T-helper 1 cell treated with Interleukin-12 subunit alpha and Interleukin-12 subunit beta and Interleukin-4 antibody, amounts not matched to agents 30 μg/mL and 1 μg/mL, for 36 hours (primary cell): ENCODE measurements around the gene CNTFR.
"Not testable (repeated sequence)": the region's sequence is repeated elsewhere in the genome, so short reads cannot be mapped to it uniquely, and the experiment has no call there.

Experiments
- H3K27ac Mint-ChIP-seq: one replicate; pipeline ENCODE4 v1.8.0; 2021; ENCODE audit warnings: mild to moderate bottlenecking, mixed read lengths
- H3K27me3 Mint-ChIP-seq: one replicate; pipeline ENCODE4 v1.8.0; 2021; ENCODE audit warnings: low read depth, mixed read lengths
- H3K36me3 Mint-ChIP-seq: one replicate; pipeline ENCODE4 v1.8.0; 2021; ENCODE audit warnings: low read depth, mixed read lengths
- H3K4me1 Mint-ChIP-seq: one replicate; pipeline ENCODE4 v1.8.0; 2021; ENCODE audit warnings: low read depth, mixed read lengths
- H3K4me3 Mint-ChIP-seq: one replicate; pipeline ENCODE4 v1.8.0; 2021; ENCODE audit warnings: mild to moderate bottlenecking, moderate library complexity, mixed read lengths
- H3K9me3 Mint-ChIP-seq: one replicate; pipeline ENCODE4 v1.8.0; 2021; ENCODE audit warnings: mixed read lengths

Gene CNTFR, protein sequence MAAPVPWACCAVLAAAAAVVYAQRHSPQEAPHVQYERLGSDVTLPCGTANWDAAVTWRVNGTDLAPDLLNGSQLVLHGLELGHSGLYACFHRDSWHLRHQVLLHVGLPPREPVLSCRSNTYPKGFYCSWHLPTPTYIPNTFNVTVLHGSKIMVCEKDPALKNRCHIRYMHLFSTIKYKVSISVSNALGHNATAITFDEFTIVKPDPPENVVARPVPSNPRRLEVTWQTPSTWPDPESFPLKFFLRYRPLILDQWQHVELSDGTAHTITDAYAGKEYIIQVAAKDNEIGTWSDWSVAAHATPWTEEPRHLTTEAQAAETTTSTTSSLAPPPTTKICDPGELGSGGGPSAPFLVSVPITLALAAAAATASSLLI

GRCh38 chr9:34589636-34590380, at the start of gene CNTFR:
CNTFR (minus strand) TSS chr9:34589724; CDS start chr9:34568981, 20,743 bp downstream.
- Mint-ChIP-seq H3K9me3 (no peaks in the 10 kb centered on the region), H3K4me3 (peak within 1 kb of the TSS; percentile 37), H3K27ac (peak within 1 kb of the TSS; percentile 36), H3K27me3 (peaks cover 86% of the 10 kb centered on the region), H3K36me3 (no peaks in the 10 kb centered on the region), H3K4me1 (peaks cover 17% of the 10 kb centered on the region)

GRCh38 chr9:34639322-34639721, 49.8 kb upstream of the CNTFR start:
- not testable (repeated sequence) for H3K4me3 Mint-ChIP-seq, H3K27ac Mint-ChIP-seq, H3K27me3 Mint-ChIP-seq, H3K36me3 Mint-ChIP-seq, H3K9me3 Mint-ChIP-seq
- peaks cover 18% of the 10 kb centered on the region for H3K4me1 Mint-ChIP-seq

GRCh38 chr9:34638138-34638445, 48.6 kb upstream of the CNTFR start:
- no peaks in the 10 kb centered on the region for H3K27me3 Mint-ChIP-seq
- peaks cover 21% of the 10 kb centered on the region for H3K4me1 Mint-ChIP-seq
- H3K36me3 Mint-ChIP-seq: peaks cover 9% of the 10 kb centered on the region
- H3K9me3 Mint-ChIP-seq: no peaks in the 10 kb centered on the region
- H3K27ac Mint-ChIP-seq: peak overlapping the region; percentile 89
- peak overlapping the region; percentile 86 for H3K4me3 Mint-ChIP-seq

GRCh38 chr9:34637356-34638137, 48.0 kb upstream of the CNTFR start, which contains the start of gene SIGMAR1:
SIGMAR1 (minus strand) TSS chr9:34637787; CDS start chr9:34637697, 90 bp downstream.
- Mint-ChIP-seq H3K9me3 (no peaks in the 10 kb centered on the region), H3K36me3 (peaks cover 9% of the 10 kb centered on the region), H3K27ac (peak within 1 kb of the TSS; percentile 89), H3K4me3 (peak within 1 kb of the TSS; percentile 86), H3K27me3 (no peaks in the 10 kb centered on the region), H3K4me1 (peaks cover 21% of the 10 kb centered on the region)

DNA sequence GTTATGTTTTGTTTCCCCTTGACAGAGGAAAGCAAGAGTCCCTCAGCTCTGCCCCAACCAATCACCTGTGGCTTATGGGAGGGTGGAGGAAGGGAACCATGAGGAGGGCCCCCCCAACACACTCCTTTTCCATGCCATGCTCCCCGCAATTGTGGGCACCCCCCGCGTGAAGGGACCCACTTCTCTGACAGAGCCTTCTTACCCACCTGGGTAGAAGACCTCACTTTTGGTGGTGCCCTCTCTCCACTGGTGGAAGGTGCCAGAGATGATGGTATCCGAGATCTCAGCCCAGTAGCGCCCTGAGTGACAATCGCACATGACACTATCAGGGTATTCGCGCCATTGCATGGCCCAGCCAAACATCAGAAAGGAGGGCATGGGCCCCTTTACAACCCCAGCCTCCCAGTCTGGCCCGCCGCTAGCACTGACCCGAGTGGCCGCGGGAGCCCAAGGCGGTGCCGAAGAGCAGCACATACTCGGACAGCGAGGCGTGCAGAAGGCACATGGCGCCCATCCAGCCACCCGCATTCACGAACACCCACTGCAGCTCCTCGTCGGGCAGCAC, 47.3 kb upstream of the CNTFR start:
- Mint-ChIP-seq H3K27me3 (no peaks in the 10 kb centered on the region), H3K4me1 (peaks cover 21% of the 10 kb centered on the region), H3K4me3 (peak overlapping the region; percentile 86), H3K36me3 (peaks cover 9% of the 10 kb centered on the region), H3K9me3 (no peaks in the 10 kb centered on the region), H3K27ac (peak overlapping the region; percentile 83)

DNA sequence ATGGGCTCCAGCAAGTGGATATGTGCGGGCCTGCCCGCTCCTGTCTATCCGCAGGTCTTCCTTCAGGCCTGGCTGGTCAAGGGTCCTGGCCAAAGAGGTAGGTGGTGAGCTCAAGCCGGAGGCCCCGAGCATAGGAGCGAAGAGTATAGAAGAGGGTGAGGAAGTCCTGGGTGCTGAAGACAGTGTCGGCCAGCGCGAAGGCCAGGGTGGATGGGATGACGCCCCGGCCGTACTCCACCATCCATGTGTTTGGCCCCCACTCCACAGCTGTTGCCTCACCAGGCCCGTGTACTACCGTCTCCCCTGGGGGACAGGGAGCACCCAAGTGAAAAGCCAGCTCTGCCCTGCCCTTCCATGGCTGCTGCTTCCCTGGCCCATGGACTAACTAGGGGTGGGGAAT, 46.0 kb upstream of the CNTFR start:
- Mint-ChIP-seq H3K36me3 (peaks cover 9% of the 10 kb centered on the region), H3K9me3 (no peaks in the 10 kb centered on the region), H3K27ac (peak overlapping the region; percentile 43), H3K4me1 (peaks cover 21% of the 10 kb centered on the region), H3K4me3 (peak overlapping the region; percentile 68), H3K27me3 (peaks cover 11% of the 10 kb centered on the region)

GRCh38 chr9:34634551-34635248, 45.2 kb upstream of the CNTFR start:
- Mint-ChIP-seq H3K9me3 (no peaks in the 10 kb centered on the region), H3K36me3 (peaks cover 11% of the 10 kb centered on the region), H3K4me3 (no peak overlapping the region), H3K4me1 (peaks cover 23% of the 10 kb centered on the region), H3K27me3 (peaks cover 19% of the 10 kb centered on the region), H3K27ac (no peak overlapping the region)

DNA sequence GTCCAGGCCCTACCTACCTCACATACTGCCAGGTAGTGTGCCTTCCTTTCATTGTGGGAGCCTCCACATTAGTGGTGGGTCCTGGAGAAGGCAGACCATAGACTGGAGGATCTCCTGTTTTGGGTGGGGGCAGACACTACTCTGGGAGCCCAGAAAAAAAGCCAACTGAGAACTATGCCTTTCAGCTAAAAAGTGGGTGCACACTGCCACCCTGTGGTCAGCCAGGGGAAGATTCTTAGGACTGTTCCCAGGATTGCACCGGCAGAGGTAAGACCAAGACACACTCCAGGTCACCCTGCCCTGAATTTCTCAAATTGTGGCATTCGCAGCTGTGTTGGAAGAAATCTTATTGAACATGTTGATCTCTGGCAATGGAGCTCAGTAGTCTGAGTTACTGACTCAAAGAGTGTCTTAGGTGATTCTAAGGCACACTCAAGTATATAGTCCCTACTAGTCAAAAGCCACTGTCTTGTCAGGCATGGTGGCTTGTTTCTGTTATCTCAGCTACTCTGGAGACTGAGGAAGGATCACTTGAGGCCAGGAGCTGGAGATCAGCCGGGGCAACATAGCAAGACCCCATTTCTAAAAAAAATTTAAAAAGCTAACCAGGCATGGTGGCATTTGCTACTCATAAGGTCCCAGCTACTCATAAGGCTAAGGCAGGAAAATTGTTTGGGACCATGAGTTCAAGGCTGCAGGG, 44.5 kb upstream of the CNTFR start:
- Mint-ChIP-seq H3K4me1 (peaks cover 26% of the 10 kb centered on the region), H3K4me3 (no peak overlapping the region), H3K27ac (no peak overlapping the region), H3K9me3 (no peaks in the 10 kb centered on the region), H3K27me3 (peaks cover 26% of the 10 kb centered on the region), H3K36me3 (peaks cover 11% of the 10 kb centered on the region)

DNA sequence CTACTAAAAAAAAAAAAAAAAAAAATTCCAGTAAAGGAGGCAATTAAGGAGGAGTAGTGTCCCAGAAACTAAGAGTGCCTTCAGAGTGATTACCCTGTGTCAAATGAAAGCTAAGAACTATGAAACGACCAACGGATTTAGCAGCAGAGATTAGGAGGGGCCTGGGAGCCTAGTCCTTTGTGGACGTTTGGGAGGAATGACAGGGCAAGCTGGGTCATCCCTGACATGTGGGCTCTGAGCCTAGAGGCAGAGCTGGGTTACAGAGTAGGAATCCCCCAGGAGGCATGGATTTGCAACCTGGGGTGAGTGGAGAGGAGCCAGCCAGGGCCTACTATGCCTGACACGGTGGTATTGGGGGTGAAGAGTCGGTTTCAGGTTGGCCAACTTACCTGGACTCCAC, 43.6 kb upstream of the CNTFR start:
- H3K27ac Mint-ChIP-seq: no peak overlapping the region
- H3K9me3 Mint-ChIP-seq: no peaks in the 10 kb centered on the region
- no peak overlapping the region for H3K4me3 Mint-ChIP-seq
- peaks cover 12% of the 10 kb centered on the region for H3K36me3 Mint-ChIP-seq
- peaks cover 32% of the 10 kb centered on the region for H3K27me3 Mint-ChIP-seq
- H3K4me1 Mint-ChIP-seq: peaks cover 23% of the 10 kb centered on the region

GRCh38 chr9:34630402-34631154, 41.1 kb upstream of the CNTFR start:
- peak overlapping the region; percentile 10 for H3K4me3 Mint-ChIP-seq
- no peak overlapping the region for H3K27ac Mint-ChIP-seq
- peaks cover 14% of the 10 kb centered on the region for H3K4me1 Mint-ChIP-seq
- no peaks in the 10 kb centered on the region for H3K9me3 Mint-ChIP-seq
- peaks cover 10% of the 10 kb centered on the region for H3K36me3 Mint-ChIP-seq
- peaks cover 56% of the 10 kb centered on the region for H3K27me3 Mint-ChIP-seq

DNA sequence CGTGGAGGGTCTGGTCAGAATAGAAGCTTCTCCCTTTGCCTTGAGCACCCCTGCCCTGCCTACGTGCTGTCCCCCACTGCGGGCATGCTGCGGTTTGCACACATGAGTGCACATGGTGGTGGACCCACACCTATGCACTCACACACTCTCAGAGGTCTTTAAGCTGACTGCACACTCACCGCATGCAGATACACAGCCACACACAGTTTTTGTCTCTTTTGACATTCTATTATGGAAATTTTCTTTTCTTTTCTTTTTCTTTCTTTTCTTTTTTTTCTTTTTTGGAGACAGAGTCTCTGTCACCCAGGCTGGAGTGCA, 39.9 kb upstream of the CNTFR start:
- peaks cover 14% of the 10 kb centered on the region for H3K4me1 Mint-ChIP-seq
- peaks cover 64% of the 10 kb centered on the region for H3K27me3 Mint-ChIP-seq
- H3K27ac Mint-ChIP-seq: no peak overlapping the region
- H3K36me3 Mint-ChIP-seq: peaks cover 6% of the 10 kb centered on the region
- peak overlapping the region; percentile 75 for H3K4me3 Mint-ChIP-seq
- no peaks in the 10 kb centered on the region for H3K9me3 Mint-ChIP-seq

DNA sequence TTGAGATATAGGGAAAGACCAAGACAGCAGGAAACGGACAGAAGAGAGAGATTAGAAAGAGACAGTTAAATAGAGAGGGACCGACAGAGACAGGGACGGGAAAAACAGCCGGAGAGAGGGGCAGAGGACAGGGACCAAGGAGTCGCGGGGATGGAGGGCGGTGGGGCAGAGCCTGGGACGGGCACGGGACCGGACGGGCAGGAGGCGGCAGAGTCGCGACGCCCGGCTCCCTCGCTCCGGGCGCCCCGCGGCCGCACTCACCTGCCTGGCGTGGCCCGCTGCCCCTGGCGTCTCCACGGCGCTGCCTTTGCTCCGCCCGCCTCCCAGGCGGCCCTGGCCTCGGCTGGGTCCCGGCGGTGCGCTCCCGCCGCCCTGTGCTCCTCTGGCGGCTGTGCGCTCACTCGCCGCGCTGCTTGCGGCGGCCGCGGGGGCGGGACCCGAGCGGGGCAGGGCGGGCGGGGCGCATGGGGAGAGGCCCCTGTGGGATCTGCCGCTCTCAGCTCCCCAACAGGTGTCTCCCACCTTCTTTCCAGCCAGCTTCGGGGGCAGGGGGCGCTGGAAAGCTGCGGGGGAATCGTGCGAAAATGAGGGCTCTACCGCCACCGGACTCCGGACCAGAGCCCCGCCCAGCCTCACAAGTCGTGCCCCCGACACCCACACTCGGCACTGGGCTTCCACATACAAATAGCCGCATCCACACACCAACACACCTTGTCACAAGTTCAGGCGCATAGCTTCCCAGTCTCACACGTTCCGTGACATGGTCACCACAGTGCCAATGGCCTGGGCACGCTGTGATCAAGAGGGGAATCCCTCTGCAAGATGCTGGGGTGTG, 39.3 kb upstream of the CNTFR start, which contains the start of gene ARID3C:
Gene ARID3C, minus strand, starts transcription at position 411 of the 835 bp plus-strand sequence. CDS start 1,052 bp downstream, outside the sequence.
- H3K27ac Mint-ChIP-seq: no peak within 1 kb of the TSS
- no peaks in the 10 kb centered on the region for H3K9me3 Mint-ChIP-seq
- H3K4me1 Mint-ChIP-seq: peaks cover 13% of the 10 kb centered on the region
- peaks cover 5% of the 10 kb centered on the region for H3K36me3 Mint-ChIP-seq
- H3K4me3 Mint-ChIP-seq: peak within 1 kb of the TSS; percentile 79
- H3K27me3 Mint-ChIP-seq: peaks cover 69% of the 10 kb centered on the region
